Retinal pigment epithelial cell (primary cell): Measurements from ENCODE around the gene ECE2.

Source experiments
- DNase-seq: peaks from one replicate; pipeline ENCODE4 v3.0.0-alpha.2; 2010; ENCODE audit warnings: low read depth
- H3K4me3 ChIP-seq: 2 replicates; pipeline ENCODE4 v1.5.1; 2011; ENCODE audit warnings: mild to moderate bottlenecking, low read length, control low read depth, moderate library complexity
- CTCF ChIP-seq: conservative IDR thresholded peaks from 2 replicates; pipeline ENCODE4 v1.5.1; 2011; ENCODE audit warnings: low read depth, low read length, control low read depth, inconsistent platforms

Gene ECE2

GRCh38 chr3:184333700-184334099 is 57.9 kb downstream of the ECE2 start:
- no peak for TF ChIP-seq CTCF
- no peak overlapping the region for H3K4me3 ChIP-seq
- DNase-seq, result no peak

GRCh38 chr3:184334470-184335158 is 58.8 kb downstream of the ECE2 start:
- no peak for TF ChIP-seq CTCF
- no peak for DNase-seq
- no peak overlapping the region for H3K4me3 ChIP-seq

- no peak for TF ChIP-seq CTCF
- DNase-seq, result no peak
- peak overlapping the region; percentile 64 for H3K4me3 ChIP-seq
Measured at GRCh38 chr3:184335291-184335660, 59.5 kb downstream of the ECE2 start.

GRCh38 chr3:184335661-184336546 is 60.1 kb downstream of the ECE2 start:
- TF ChIP-seq CTCF, result no peak
- H3K4me3 ChIP-seq, result peak overlapping the region; percentile 64
- no peak for DNase-seq

- H3K4me3 ChIP-seq, result peak overlapping the region; percentile 64
- no peak for DNase-seq
- no peak for TF ChIP-seq CTCF
Measured at GRCh38 chr3:184336547-184337398, 61.0 kb downstream of the ECE2 start.

GRCh38 chr3:184337399-184337714 is 61.5 kb downstream of the ECE2 start, which contains the start of gene FAM131A:
FAM131A (plus strand) TSS chr3:184337600; CDS start chr3:184337631, 31 bp downstream.
- peak within 1 kb of the TSS; percentile 64 for H3K4me3 ChIP-seq
- TF ChIP-seq CTCF, result no peak
- DNase-seq, result no peak
